GM13976 (cell line): ENCODE data around the gene HTR1D.

Experiments
- DNase-seq: peaks from one replicate; pipeline ENCODE4 v3.0.0; 2012; ENCODE audit warnings: low spot score
- CTCF ChIP-seq: IDR thresholded peaks from 2 replicates; pipeline ENCODE4 v1.5.1; 2012; ENCODE audit warnings: borderline replicate concordance, mild to moderate bottlenecking; ENCODE audit not compliant: insufficient read depth; ENCODE audit errors: extremely low read depth, missing control alignments, control extremely low read depth
- in situ Hi-C: fragments of 300-500 bp; cut with MboI; formaldehyde crosslinking; loops from one replicate; pipeline ENCODE4 v1.12.0; 2022; ENCODE audit warnings: low sequenced_read_pairs, mixed read lengths, inconsistent platforms; ENCODE audit not compliant: unreplicated experiment

Gene HTR1D

DNA sequence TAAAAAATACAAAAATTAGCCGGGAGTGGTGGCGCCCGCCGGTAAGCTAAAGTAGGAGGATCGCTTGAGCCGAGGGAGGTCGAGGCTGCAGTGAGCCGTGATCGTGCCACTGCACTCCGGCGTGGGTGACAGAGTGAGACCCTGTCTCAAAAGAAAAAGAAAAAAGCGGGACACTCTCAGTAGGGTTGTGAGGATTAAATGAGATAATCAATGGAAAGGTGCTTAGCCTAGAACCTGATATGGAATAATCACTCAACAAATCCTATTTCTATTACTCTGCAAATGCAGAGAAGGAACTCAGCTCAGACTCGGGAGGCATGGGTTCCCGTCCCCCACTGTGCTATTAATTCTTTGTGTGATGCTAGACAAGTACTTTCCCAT lies 48.1 kb downstream of the HTR1D start:
- TF ChIP-seq CTCF, result no peak
- DNase-seq, result no peak
- in situ Hi-C loops, result no loop called here

DNA sequence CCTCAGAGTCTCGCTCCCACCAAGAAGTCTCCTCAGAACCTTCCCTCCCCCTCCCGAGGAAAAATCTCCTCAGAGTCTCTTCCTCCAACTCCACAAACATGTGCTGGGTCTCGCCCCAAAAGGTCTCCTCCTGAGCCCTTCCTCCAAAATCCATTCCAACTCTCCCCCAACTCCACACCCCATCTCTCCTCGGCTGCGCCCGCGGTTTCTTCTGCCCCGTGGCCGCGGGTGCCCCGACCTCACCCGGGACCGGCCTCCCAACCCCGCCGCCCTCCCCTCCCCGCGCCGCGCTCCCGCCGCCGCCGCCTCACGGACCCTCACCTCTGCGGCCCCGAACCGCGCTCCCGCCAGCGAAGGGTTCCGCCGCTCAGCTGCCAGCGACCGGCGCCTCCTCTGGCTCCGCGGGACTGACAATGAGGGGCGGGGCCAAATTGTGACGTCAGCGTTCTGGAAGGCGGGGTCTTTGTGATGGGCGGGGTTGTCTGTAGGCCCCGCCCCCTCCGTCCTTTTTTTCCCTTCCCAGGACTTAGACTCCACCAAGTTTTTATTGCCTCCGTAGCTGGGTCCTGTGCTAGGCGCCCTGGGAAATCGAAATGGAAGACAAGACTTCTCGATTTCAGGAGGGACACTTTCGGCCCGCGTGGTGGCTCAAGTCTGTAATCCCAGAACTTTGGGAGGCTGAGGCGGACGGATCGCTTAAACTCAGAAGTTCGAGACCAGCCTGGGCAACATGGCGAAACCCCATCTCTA lies 48.7 kb downstream of the HTR1D start, which contains the start of gene LUZP1:
TSS of gene LUZP1 (minus strand) at position 412 of the 750 bp plus-strand sequence.
- in situ Hi-C loops, result no loop called here
- TF ChIP-seq CTCF, result peak; percentile 17
- DNase-seq, result peak; percentile 94

- in situ Hi-C loops, result no loop called here
- TF ChIP-seq CTCF, result no peak
- DNase-seq, result peak; percentile 67
Observed at GRCh38 chr1:23168079-23168444, 49.2 kb downstream of the HTR1D start.

DNA sequence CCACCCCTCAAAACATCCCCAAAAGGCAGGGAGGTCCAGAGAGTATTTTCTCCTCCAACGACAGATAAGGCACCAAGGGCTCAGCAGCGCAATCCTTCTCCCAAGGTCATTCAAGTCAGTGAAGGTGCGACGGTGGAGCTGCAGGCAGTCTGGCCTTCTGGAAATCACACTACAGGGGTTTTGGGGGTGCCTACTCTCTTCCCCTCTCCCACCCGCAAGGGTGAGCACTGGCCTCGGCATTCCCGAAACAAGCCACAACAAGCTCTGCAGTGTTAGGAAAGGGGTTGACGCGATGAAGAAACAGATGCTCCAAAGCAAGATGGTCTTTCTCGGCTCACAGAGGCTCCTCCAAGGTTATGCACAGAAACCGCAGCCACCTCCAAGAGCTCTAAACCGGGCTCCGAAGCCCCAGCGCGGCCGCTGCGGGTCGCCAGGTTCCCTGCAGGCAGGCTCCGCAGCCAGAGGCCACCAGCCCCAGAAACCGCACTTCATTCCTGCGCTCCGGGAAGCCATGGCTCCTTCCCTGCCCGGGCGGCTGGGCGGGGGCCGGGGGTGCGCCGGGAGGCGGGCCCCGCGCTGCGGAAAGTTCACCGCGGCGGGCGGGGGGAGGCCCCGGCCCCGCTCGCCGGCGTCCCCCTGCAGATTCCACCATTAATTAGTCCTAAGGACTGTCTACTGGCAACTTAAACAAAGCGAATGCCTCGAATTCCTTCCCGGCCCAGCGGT lies 49.8 kb downstream of the HTR1D start:
- TF ChIP-seq CTCF, result no peak
- in situ Hi-C loops, result no loop called here
- DNase-seq, result peak; percentile 59

DNA sequence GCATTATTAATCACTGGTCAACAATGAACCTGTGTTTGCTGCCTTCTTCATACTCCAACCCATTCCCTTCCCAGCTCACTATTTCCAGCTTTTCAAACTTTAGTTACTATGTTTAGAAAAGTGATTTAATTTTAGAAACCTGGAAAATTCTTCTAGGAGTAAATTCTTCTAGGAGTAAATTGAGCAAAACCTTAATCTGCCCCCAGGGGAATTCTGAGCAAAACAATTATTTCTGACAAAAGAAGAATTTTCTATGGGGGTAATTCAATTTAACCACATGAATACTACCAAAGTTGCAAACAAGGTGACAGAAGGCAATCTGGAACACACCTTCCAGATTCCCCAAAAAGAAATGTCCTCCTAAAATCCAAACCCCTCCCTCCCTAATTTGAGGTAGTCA lies 50.4 kb downstream of the HTR1D start:
- no peak for DNase-seq
- in situ Hi-C loops, result no loop called here
- no peak for TF ChIP-seq CTCF

- TF ChIP-seq CTCF, result no peak
- in situ Hi-C loops, result no loop called here
- no peak for DNase-seq
Observed at GRCh38 chr1:23163395-23163794, 53.9 kb downstream of the HTR1D start.
